Measurements from ENCODE around the gene PRKN. TPM values are rescaled to one million over a fixed set of nuclear protein-coding genes. Genes with fewer than 3 reads are reported as not detected.

The PRKN gene
- total RNA-seq, 1 donor from 2014 or later: not detected

DNA sequence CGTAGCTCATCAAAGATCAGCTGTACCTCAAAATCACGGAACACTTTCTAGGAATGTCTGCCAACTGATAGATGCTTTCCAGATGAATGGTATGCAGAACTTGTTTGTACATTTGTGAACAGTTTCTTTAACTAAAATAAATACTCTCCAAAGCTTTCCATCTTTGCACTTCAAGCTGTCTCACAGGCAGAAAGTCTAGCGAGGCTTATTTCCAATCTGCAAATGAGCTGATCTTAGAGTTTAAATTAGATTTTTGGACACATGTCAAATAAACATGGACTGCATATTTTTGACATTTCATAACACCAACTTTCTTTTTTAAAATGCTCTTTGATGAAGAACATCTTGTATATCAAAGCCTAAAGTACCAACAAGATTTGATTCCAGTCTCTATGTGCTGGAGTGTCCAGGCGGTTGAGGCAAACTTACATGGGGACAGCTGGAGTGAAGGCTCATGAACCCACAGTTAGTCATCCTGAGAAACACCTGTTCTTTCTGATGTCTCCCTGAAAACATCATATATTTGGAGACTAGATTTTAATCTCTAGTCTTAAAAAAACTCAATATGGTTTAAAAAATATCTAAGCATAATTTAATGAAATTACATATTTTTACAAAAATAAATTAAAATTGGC lies 1185.1 kb downstream of the PRKN start:
- intact Hi-C loops (cut with micrococcal nuclease): no loop called here
- Mint-ChIP-seq H3K36me3 (ENCODE audit: low read depth) (no peaks in the 10 kb centered on the region), H3K4me1 (ENCODE audit: low read depth) (no peaks in the 10 kb centered on the region), H3K27me3 (ENCODE audit: low read depth) (no peaks in the 10 kb centered on the region), H3K9me3 (no peaks in the 10 kb centered on the region), H3K27ac (no peak overlapping the region), H3K4me3 (ENCODE audit: low read depth) (no peak overlapping the region)
- DNase-seq (ENCODE audit: low spot score): no peak

DNA sequence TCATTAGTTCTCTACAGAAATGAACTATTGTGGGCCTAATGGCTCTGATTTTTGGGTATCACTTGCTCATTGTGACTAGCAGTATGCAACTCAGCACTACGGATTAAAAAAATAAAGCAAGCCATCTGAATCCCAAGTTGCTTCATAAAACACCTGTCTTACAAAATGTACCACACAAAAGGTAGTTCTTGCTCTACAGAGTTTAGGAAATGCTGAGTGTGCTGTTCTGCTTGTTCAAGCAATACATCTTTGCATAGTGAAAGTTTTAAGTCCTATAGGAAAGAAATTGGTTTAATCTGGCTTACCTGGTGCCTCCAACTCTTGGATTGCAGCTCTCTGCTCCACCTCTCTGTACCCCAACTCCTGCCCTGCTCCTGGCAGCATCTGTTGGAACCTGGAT lies 1187.0 kb downstream of the PRKN start:
- Mint-ChIP-seq H3K27ac (no peak overlapping the region), H3K27me3 (ENCODE audit: low read depth) (no peaks in the 10 kb centered on the region), H3K4me1 (ENCODE audit: low read depth) (no peaks in the 10 kb centered on the region), H3K9me3 (no peaks in the 10 kb centered on the region), H3K4me3 (ENCODE audit: low read depth) (no peak overlapping the region), H3K36me3 (ENCODE audit: low read depth) (no peaks in the 10 kb centered on the region)
- intact Hi-C loops (cut with micrococcal nuclease): no loop called here
- DNase-seq (ENCODE audit: low spot score): no peak

DNA sequence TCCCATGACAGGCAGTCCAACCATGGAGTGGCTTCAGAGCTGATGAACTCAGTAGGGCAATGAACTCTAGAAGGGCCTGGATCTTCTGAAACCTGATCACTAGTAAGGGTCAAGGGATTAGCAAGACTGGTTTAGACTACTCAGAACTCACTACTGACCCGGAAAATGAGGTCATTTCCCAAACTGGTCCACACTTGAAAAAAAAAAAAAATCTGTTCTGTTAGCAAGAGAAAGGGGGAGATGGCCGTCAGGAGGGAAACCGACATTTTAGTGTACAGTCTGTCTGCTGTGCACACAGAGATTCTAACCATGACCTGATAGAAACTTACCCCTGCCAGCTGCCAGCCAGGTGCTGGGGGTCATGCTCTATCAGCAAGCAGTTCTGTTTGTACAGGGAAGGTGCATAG lies 1191.3 kb downstream of the PRKN start:
- no peaks in the 10 kb centered on the region for H3K36me3 Mint-ChIP-seq (ENCODE audit: low read depth)
- no peak overlapping the region for H3K27ac Mint-ChIP-seq
- no peaks in the 10 kb centered on the region for H3K27me3 Mint-ChIP-seq (ENCODE audit: low read depth)
- H3K4me3 Mint-ChIP-seq (ENCODE audit: low read depth): no peak overlapping the region
- intact Hi-C loops (cut with micrococcal nuclease): no loop called here
- no peaks in the 10 kb centered on the region for H3K4me1 Mint-ChIP-seq (ENCODE audit: low read depth)
- H3K9me3 Mint-ChIP-seq: no peaks in the 10 kb centered on the region
- no peak for DNase-seq (ENCODE audit: low spot score)

DNA sequence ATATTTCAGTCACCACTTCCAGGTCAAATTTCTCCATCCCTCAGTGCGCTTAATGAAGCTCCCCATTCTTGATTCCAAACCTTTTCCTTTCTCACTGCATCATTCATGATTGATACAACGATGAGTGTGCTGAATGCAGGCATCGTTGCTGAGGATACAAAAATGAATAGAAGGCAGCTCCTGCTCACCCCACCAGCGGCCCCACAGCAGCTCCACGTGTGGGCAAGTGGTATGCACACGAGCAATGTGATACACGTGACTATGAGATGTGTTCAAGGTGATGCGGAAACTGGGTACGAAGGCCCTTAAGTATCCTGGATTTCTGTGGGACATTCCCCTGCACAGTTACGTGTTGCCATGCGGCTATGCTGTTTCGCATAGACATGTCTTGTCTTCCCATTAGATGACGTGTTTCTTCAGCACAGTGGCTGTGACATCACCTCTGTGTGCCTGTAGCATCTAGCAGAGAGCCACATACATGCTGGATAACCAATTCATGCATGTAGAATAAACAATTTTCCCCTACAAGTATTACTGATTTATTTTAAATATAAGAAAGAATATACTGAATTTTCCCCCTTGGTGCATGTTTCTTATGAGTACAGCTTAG lies 1193.2 kb downstream of the PRKN start:
- DNase-seq (ENCODE audit: low spot score): no peak
- H3K4me3 Mint-ChIP-seq (ENCODE audit: low read depth): no peak overlapping the region
- intact Hi-C loops (cut with micrococcal nuclease): no loop called here
- no peaks in the 10 kb centered on the region for H3K9me3 Mint-ChIP-seq
- no peaks in the 10 kb centered on the region for H3K27me3 Mint-ChIP-seq (ENCODE audit: low read depth)
- no peak overlapping the region for H3K27ac Mint-ChIP-seq
- no peaks in the 10 kb centered on the region for H3K4me1 Mint-ChIP-seq (ENCODE audit: low read depth)
- no peaks in the 10 kb centered on the region for H3K36me3 Mint-ChIP-seq (ENCODE audit: low read depth)

DNA sequence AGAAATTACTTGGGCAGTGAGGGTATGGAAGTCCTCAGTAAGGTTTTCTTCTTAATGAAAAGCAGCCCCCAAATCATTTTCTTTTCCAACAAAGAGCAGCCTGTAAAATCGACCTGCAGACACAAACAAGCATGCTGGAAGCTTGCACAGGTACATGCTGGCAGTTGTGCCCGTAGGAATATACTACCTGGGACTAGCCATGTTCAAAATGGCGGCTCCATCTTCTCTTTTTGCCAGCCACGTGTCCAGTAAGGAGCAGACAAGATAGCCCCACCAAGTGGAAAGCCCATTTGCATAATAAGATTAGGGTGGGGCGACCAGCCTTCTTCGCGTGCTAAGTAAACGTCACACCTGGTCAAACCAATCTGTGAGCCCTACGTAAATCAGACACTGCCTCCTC lies 1194.3 kb downstream of the PRKN start:
- Mint-ChIP-seq H3K27me3 (ENCODE audit: low read depth) (no peaks in the 10 kb centered on the region), H3K4me3 (ENCODE audit: low read depth) (no peak overlapping the region), H3K36me3 (ENCODE audit: low read depth) (no peaks in the 10 kb centered on the region), H3K4me1 (ENCODE audit: low read depth) (no peaks in the 10 kb centered on the region), H3K27ac (no peak overlapping the region), H3K9me3 (no peaks in the 10 kb centered on the region)
- DNase-seq (ENCODE audit: low spot score): no peak
- intact Hi-C loops (cut with micrococcal nuclease): no loop called here

DNA sequence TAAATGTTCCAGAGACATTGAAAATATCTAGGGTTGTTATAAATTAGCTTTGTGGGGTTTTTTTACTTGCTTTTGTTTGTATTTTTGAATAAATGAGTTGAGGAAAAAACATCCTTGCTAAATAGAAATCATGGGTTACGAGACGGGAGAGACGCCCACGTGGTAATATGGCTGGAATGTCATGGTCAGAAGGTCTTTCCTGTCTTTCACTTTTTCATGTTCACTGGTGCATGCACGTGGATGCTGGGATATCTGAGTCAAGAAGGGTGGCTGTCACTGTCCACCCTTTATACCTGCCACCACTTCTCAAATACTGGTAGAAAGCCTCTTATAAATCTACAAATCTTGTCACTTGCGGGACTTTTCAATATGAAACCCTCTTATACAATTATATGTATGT lies 1195.0 kb downstream of the PRKN start:
- no peak for DNase-seq (ENCODE audit: low spot score)
- no peaks in the 10 kb centered on the region for H3K27me3 Mint-ChIP-seq (ENCODE audit: low read depth)
- H3K27ac Mint-ChIP-seq: no peak overlapping the region
- no peaks in the 10 kb centered on the region for H3K9me3 Mint-ChIP-seq
- intact Hi-C loops (cut with micrococcal nuclease): no loop called here
- H3K36me3 Mint-ChIP-seq (ENCODE audit: low read depth): no peaks in the 10 kb centered on the region
- H3K4me1 Mint-ChIP-seq (ENCODE audit: low read depth): no peaks in the 10 kb centered on the region
- no peak overlapping the region for H3K4me3 Mint-ChIP-seq (ENCODE audit: low read depth)

DNA sequence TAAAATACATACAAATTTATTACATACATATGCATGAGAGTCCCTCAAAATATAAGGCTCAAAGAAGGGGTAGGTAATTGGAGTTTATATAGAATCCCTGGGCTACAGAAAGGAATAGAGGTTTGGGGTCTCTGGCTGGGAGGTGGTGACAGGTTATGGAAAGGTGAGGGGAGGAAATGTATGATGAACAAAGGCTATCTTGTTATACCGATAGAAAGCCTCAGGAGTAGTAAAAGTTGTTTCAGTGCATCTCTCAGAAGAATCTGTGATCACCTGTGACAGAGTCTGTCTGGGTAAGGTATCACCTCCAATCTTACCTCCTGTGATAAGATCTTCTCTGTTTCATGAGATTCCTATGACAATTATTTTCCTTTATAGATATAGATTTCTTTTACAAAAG lies 1200.8 kb downstream of the PRKN start:
- Mint-ChIP-seq H3K4me3 (ENCODE audit: low read depth) (no peak overlapping the region), H3K27ac (no peak overlapping the region), H3K4me1 (ENCODE audit: low read depth) (no peaks in the 10 kb centered on the region), H3K9me3 (no peaks in the 10 kb centered on the region), H3K36me3 (ENCODE audit: low read depth) (no peaks in the 10 kb centered on the region), H3K27me3 (ENCODE audit: low read depth) (no peaks in the 10 kb centered on the region)
- no peak for DNase-seq (ENCODE audit: low spot score)
- intact Hi-C loops (cut with micrococcal nuclease): no loop called here

DNA sequence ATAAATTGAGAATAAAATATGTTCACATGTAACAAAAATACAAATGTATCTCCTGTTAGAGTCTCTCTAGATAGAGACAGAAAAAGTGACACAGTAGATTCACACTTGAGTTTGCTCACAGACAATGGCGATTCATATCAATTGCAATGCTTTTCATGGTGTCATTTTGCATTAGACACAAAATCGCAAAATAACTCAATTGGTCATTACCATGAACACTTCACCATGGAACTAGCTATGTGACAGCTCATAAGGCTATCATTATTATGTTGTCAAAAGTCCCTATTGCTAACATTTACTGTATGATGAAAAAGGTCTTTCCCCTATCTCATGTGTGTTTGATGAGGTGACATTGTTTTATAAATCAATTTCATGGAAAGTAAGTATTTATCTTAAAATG lies 1204.2 kb downstream of the PRKN start:
- H3K9me3 Mint-ChIP-seq: no peaks in the 10 kb centered on the region
- no peaks in the 10 kb centered on the region for H3K27me3 Mint-ChIP-seq (ENCODE audit: low read depth)
- no peak for DNase-seq (ENCODE audit: low spot score)
- no peaks in the 10 kb centered on the region for H3K36me3 Mint-ChIP-seq (ENCODE audit: low read depth)
- no peaks in the 10 kb centered on the region for H3K4me1 Mint-ChIP-seq (ENCODE audit: low read depth)
- no peak overlapping the region for H3K4me3 Mint-ChIP-seq (ENCODE audit: low read depth)
- intact Hi-C loops (cut with micrococcal nuclease): no loop called here
- no peak overlapping the region for H3K27ac Mint-ChIP-seq

DNA sequence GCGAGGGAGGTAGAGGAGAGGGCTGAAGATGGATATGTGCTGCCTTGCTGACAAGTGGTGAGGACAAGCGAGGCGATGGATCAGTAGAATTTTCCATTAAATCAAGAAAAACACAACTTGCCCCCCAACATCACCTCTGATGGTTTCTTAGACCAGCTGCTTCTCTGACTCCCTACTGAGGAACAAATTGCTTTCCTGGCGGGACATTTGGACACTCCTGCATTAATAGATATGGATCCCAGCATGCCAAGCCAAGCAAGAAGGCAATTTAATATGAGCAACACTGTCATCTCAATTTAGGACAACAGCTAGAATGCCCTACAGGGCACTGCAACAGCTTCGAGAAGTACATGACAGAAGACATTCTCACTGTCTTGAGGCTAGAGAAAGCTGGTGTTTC lies 1205.3 kb downstream of the PRKN start:
- Mint-ChIP-seq H3K27ac (no peak overlapping the region), H3K36me3 (ENCODE audit: low read depth) (no peaks in the 10 kb centered on the region), H3K4me3 (ENCODE audit: low read depth) (no peak overlapping the region), H3K9me3 (no peaks in the 10 kb centered on the region), H3K27me3 (ENCODE audit: low read depth) (no peaks in the 10 kb centered on the region), H3K4me1 (ENCODE audit: low read depth) (no peaks in the 10 kb centered on the region)
- DNase-seq (ENCODE audit: low spot score): no peak
- intact Hi-C loops (cut with micrococcal nuclease): no loop called here

DNA sequence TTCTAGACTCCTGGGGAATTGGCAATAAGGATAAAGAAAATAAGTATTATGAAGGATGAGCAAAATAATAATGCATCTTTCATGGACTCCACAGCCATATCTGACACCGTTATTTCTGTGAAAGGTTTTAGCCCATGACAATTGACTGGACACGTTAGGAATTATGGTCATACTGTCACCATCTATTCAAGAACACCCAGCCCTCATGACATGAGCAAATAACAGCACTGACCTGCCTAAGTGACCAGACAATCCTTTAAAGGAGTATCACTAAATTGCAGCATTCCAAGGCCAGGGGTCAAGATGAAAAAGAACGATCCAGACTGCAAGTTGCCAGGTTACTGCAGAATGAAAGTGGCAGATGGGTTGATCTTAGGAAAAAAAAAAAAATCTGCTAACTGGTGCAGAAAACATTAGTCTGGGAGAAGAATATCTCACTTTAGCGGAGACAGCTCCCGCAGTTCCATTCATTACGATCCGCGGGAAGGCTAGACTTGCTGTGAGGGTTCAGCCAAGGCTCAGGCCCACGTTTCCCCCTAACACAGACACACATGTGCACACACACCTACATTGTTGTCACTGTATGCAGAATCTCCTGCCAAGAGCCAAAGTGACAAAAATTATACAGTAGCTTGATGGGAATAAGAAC lies 1216.0 kb downstream of the PRKN start:
- intact Hi-C loops (cut with micrococcal nuclease): no loop called here
- H3K27me3 Mint-ChIP-seq (ENCODE audit: low read depth): no peaks in the 10 kb centered on the region

DNA sequence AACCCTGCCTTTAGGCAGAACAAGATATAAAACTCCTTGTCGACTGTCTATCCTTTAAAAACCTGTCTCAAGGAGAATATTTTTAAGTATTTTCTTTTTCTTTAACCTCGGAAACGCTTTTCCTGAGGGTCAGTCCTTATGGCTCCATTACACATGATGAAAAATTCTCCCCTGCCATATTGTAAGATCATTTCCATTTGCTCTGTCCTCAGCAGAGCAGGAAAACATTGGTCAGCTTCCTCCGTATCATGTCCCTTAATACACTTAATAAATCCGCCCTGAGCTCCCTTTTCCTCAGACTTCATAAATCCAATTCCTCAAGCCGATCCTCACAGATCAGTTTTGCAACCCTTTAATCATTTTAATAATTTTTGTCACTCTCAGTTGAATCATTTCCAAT lies 1219.2 kb downstream of the PRKN start:
- Mint-ChIP-seq H3K9me3 (peaks cover 8% of the 10 kb centered on the region), H3K4me1 (ENCODE audit: low read depth) (no peaks in the 10 kb centered on the region), H3K4me3 (ENCODE audit: low read depth) (no peak overlapping the region), H3K27ac (no peak overlapping the region), H3K27me3 (ENCODE audit: low read depth) (no peaks in the 10 kb centered on the region), H3K36me3 (ENCODE audit: low read depth) (no peaks in the 10 kb centered on the region)
- intact Hi-C loops (cut with micrococcal nuclease): no loop called here
- DNase-seq (ENCODE audit: low spot score): no peak

More for the DNA sequence above, 1216.0 kb downstream of the PRKN start:
- H3K4me3 Mint-ChIP-seq (ENCODE audit: low read depth): no peak overlapping the region
- no peak overlapping the region for H3K27ac Mint-ChIP-seq
- no peak for DNase-seq (ENCODE audit: low spot score)
- H3K9me3 Mint-ChIP-seq: peaks cover 8% of the 10 kb centered on the region
- no peaks in the 10 kb centered on the region for H3K36me3 Mint-ChIP-seq (ENCODE audit: low read depth)
- H3K4me1 Mint-ChIP-seq (ENCODE audit: low read depth): no peaks in the 10 kb centered on the region

DNA sequence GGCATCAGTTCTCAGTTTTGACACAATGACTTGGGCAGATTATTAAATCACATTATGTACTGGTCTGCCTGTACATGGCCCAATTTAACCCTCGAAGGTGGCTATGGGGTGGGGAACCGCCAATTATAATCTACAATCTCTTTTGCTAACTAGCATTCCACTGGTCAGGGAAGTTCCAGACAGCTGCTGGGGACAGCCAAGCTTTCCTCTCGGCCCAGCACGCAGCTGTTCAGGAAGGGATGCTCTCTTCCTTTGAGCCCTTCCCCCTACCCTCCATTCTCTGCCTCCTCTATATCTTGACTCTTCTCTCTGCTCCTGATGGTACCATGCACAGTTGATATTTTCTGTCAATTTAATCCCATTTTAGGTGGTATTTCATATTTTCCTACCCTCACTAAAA lies 1220.2 kb downstream of the PRKN start:
- H3K36me3 Mint-ChIP-seq (ENCODE audit: low read depth): no peaks in the 10 kb centered on the region
- H3K9me3 Mint-ChIP-seq: peaks cover 8% of the 10 kb centered on the region
- H3K4me3 Mint-ChIP-seq (ENCODE audit: low read depth): no peak overlapping the region
- H3K4me1 Mint-ChIP-seq (ENCODE audit: low read depth): no peaks in the 10 kb centered on the region
- no peak overlapping the region for H3K27ac Mint-ChIP-seq
- intact Hi-C loops (cut with micrococcal nuclease): no loop called here
- no peaks in the 10 kb centered on the region for H3K27me3 Mint-ChIP-seq (ENCODE audit: low read depth)
- no peak for DNase-seq (ENCODE audit: low spot score)

DNA sequence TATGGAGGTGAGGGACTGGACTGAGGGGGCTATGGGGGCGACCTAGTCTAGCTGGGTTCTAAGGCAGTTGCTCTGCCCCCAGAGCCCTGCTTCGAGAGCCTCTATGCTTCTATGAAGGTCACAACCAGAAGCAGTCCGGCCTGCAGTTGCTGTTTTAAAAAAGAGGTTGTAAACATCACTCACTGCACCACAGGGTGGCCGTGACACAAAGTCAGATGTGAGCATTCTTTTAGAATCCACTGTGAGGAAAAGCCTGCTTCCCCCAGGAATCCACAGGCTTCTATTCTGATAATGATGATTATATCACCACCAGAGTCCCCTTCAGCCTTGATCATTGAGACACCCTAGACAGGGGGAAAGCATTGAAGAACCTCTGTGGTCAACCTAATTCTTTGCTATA lies 1224.0 kb downstream of the PRKN start:
- Mint-ChIP-seq H3K9me3 (peaks cover 8% of the 10 kb centered on the region), H3K27ac (no peak overlapping the region), H3K27me3 (ENCODE audit: low read depth) (no peaks in the 10 kb centered on the region), H3K4me3 (ENCODE audit: low read depth) (no peak overlapping the region), H3K4me1 (ENCODE audit: low read depth) (no peaks in the 10 kb centered on the region), H3K36me3 (ENCODE audit: low read depth) (no peaks in the 10 kb centered on the region)
- no peak for DNase-seq (ENCODE audit: low spot score)
- intact Hi-C loops (cut with micrococcal nuclease): no loop called here
